ENCODE measurements around the gene ALX4. TPM values are rescaled to one million over a fixed set of nuclear protein-coding genes. Genes with fewer than 3 reads are reported as not detected.

The ALX4 gene
- polyA plus RNA-seq, 2 of the 4 experiments (the other 2 are of a cell fraction): 1.00 to 5.6 TPM

- DNase-seq (ENCODE audit: low read depth in 1 of 2, low spot score in 1 of 2): no peak
These were observed 19.7 kb upstream of the ALX4 start for GRCh38 chr11:44329472-44330230.

GRCh38 chr11:44328138-44328660 lies 18.3 kb upstream of the ALX4 start:
- H3K4me3 ChIP-seq: no peak overlapping the region
- WGBS (ENCODE audit: missing lambda C conversion rate): 65% methylated on average over 11 of the region's 11 CpGs
- FAIRE-seq (no peak), ATAC-seq (no peak), DNase-seq (ENCODE audit: low read depth in 1 of 2, low spot score in 1 of 2) (no peak)
- H3K9me3 ChIP-seq: no peaks in the 10 kb centered on the region
- peaks cover 22% of the 10 kb centered on the region for H3K4me1 ChIP-seq
- ChIA-PET POLR2A (no interaction called here), CTCF (interaction anchor here (0.6 to 4.5 kb wide), 3 partner anchors 42 to 990 kb away, joined by 3 to 21 read pairs (median 3); no protein-coding TSS in a partner anchor)
- no peak overlapping the region for H3K27ac ChIP-seq
- no peak overlapping the region for H3K4me2 ChIP-seq
- TF ChIP-seq ATOH8 (CRISPR knock-in tag; IDR thresholded peaks at IDR 0.05; ENCODE audit: low read depth) (no peak), HOXB5 (CRISPR knock-in tag; IDR thresholded peaks at IDR 0.05) (no peak), REST (IDR thresholded peaks at IDR 0.05) (no peak), ZSCAN20 (CRISPR knock-in tag; IDR thresholded peaks at IDR 0.05) (no peak), POLR2AphosphoS2 (conservative IDR thresholded peaks at IDR 0.05; ENCODE audit: low read length) (no peak), SREBF2 (IDR thresholded peaks at IDR 0.05) (no peak), MAFK (IDR thresholded peaks at IDR 0.05; ENCODE audit: partially characterized antibody) (no peak), BCL3 (IDR thresholded peaks at IDR 0.05) (no peak), MAZ (IDR thresholded peaks at IDR 0.05; ENCODE audit: borderline replicate concordance, low read depth, low read length) (no peak)
- TF ChIP-seq, protein P1, sequence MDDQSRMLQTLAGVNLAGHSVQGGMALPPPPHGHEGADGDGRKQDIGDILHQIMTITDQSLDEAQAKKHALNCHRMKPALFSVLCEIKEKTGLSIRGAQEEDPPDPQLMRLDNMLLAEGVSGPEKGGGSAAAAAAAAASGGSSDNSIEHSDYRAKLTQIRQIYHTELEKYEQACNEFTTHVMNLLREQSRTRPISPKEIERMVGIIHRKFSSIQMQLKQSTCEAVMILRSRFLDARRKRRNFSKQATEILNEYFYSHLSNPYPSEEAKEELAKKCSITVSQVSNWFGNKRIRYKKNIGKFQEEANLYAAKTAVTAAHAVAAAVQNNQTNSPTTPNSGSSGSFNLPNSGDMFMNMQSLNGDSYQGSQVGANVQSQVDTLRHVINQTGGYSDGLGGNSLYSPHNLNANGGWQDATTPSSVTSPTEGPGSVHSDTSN (IDR thresholded peaks at IDR 0.05): no peak
- TF ChIP-seq, protein P2, sequence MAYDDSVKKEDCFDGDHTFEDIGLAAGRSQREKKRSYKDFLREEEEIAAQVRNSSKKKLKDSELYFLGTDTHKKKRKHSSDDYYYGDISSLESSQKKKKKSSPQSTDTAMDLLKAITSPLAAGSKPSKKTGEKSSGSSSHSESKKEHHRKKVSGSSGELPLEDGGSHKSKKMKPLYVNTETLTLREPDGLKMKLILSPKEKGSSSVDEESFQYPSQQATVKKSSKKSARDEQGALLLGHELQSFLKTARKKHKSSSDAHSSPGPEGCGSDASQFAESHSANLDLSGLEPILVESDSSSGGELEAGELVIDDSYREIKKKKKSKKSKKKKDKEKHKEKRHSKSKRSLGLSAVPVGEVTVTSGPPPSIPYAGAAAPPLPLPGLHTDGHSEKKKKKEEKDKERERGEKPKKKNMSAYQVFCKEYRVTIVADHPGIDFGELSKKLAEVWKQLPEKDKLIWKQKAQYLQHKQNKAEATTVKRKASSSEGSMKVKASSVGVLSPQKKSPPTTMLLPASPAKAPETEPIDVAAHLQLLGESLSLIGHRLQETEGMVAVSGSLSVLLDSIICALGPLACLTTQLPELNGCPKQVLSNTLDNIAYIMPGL (CRISPR knock-in tag; IDR thresholded peaks at IDR 0.05; ENCODE audit: borderline replicate concordance): no peak
- TF ChIP-seq, protein P3, sequence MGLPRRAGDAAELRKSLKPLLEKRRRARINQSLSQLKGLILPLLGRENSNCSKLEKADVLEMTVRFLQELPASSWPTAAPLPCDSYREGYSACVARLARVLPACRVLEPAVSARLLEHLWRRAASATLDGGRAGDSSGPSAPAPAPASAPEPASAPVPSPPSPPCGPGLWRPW (IDR thresholded peaks at IDR 0.05): no peak
- TF ChIP-seq, protein P4, sequence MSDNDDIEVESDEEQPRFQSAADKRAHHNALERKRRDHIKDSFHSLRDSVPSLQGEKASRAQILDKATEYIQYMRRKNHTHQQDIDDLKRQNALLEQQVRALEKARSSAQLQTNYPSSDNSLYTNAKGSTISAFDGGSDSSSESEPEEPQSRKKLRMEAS (IDR thresholded peaks at IDR 0.05): no peak

More at GRCh38 chr11:44329472-44330230, 19.7 kb upstream of the ALX4 start:
- FAIRE-seq (no peak), ATAC-seq (no peak)
- 49% methylated on average over 8 of the region's 8 CpGs for WGBS (ENCODE audit: missing lambda C conversion rate)
- TF ChIP-seq, protein P4 (IDR thresholded peaks at IDR 0.05): no peak
- TF ChIP-seq POLR2AphosphoS2 (conservative IDR thresholded peaks at IDR 0.05; ENCODE audit: low read length) (no peak), ATOH8 (CRISPR knock-in tag; IDR thresholded peaks at IDR 0.05; ENCODE audit: low read depth) (no peak), CHD2 (IDR thresholded peaks at IDR 0.05; ENCODE audit: low read length, partially characterized antibody) (no peak), RFX5 (IDR thresholded peaks at IDR 0.05) (no peak), BHLHE40 (IDR thresholded peaks at IDR 0.05; ENCODE audit: low read depth, low read length) (no peak), RAD21 (conservative IDR thresholded peaks at IDR 0.05 in 1 of 2, IDR thresholded peaks at IDR 0.05 in 1 of 2) (no peak), E2F6 (IDR thresholded peaks at IDR 0.05; ENCODE audit: borderline replicate concordance, low read depth) (no peak)
- TF ChIP-seq, protein P5, sequence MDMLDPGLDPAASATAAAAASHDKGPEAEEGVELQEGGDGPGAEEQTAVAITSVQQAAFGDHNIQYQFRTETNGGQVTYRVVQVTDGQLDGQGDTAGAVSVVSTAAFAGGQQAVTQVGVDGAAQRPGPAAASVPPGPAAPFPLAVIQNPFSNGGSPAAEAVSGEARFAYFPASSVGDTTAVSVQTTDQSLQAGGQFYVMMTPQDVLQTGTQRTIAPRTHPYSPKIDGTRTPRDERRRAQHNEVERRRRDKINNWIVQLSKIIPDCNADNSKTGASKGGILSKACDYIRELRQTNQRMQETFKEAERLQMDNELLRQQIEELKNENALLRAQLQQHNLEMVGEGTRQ (IDR thresholded peaks at IDR 0.05): no peak
- H3K27ac ChIP-seq: no peak overlapping the region
- no peaks in the 10 kb centered on the region for H3K9me3 ChIP-seq
- H3K4me1 ChIP-seq: peaks cover 29% of the 10 kb centered on the region
- H3K4me3 ChIP-seq: no peak overlapping the region
- no peak overlapping the region for H3K4me2 ChIP-seq
- CTCF ChIA-PET: interaction anchor here (0.8 to 4.5 kb wide), 4 partner anchors 9 to 210 kb away, joined by 3 to 21 read pairs (median 7); no protein-coding TSS in a partner anchor
- POLR2A ChIA-PET: no interaction called here

Data from A549 (cell line).